ENCODE data around the gene SLC25A21. TPM values are rescaled to one million over a fixed set of nuclear protein-coding genes. Genes with fewer than 3 reads are reported as not detected.

The SLC25A21 gene
- total and polyA plus RNA-seq, 2 of the 13 experiments (the other 11 are each of a cell fraction or from before 2014, with no cell fraction given) = 1.9 to 2.9 TPM

- peak; percentile 83 for TF ChIP-seq HMGXB3 (CRISPR knock-in tag; IDR thresholded peaks at IDR 0.05; ENCODE audit: borderline replicate concordance)
- 0 out of 2 replicates have a peak, but pooled peaks have one; percentile 43 for TF ChIP-seq ATF6 (CRISPR knock-in tag; conservative IDR thresholded peaks at IDR 0.05)
- peak; percentile 35; the same call in 1 of the 2 replicates for TF ChIP-seq ZFP36L2 (CRISPR knock-in tag; IDR thresholded peaks at IDR 0.05)
- 0 out of 2 replicates have a peak, but pooled peaks have one; percentile 74 for TF ChIP-seq KLF11 (CRISPR knock-in tag; IDR thresholded peaks at IDR 0.05)
- peak; percentile 94 for TF ChIP-seq GATAD1 (CRISPR knock-in tag; IDR thresholded peaks at IDR 0.05)
- TF ChIP-seq ATF3 (CRISPR knock-in tag; IDR thresholded peaks at IDR 0.05) = peak; percentile 47
- TF ChIP-seq NCOR1 (IDR thresholded peaks at IDR 0.05; ENCODE audit: borderline replicate concordance, low read length) = no peak; the same call in 1 of the 2 replicates
- peak; percentile 96 for TF ChIP-seq PAWR (CRISPR knock-in tag; IDR thresholded peaks at IDR 0.05; ENCODE audit: borderline replicate concordance)
- TF ChIP-seq SCMH1 (CRISPR knock-in tag; IDR thresholded peaks at IDR 0.05; ENCODE audit: borderline replicate concordance) = no peak
- TF ChIP-seq BORCS8-MEF2B (CRISPR knock-in tag; IDR thresholded peaks at IDR 0.05) = peak; percentile 99
- peak; percentile 60 for TF ChIP-seq TEF (CRISPR knock-in tag; IDR thresholded peaks at IDR 0.05)
- TF ChIP-seq ETS1 (CRISPR knock-in tag; IDR thresholded peaks at IDR 0.05) = peak; percentile 97
- TF ChIP-seq RNF2 (conservative IDR thresholded peaks at IDR 0.05; ENCODE audit: low read depth) = peak; percentile 99
- TF ChIP-seq BRCA1 (CRISPR knock-in tag; IDR thresholded peaks at IDR 0.05) = peak; percentile 99
- peak; percentile 55; the same call in 1 of the 2 replicates for TF ChIP-seq ZBTB14 (CRISPR knock-in tag; IDR thresholded peaks at IDR 0.05)
- TF ChIP-seq BCL6 (CRISPR knock-in tag; IDR thresholded peaks at IDR 0.05) = peak; percentile 61
- peak; percentile 90; the same call in 1 of the 2 replicates for TF ChIP-seq ZNF614 (CRISPR knock-in tag; IDR thresholded peaks at IDR 0.05; ENCODE audit: borderline replicate concordance)
- TF ChIP-seq SNRNP70 (IDR thresholded peaks at IDR 0.05; ENCODE audit: low read depth, low read length) = no peak
- peak; percentile 94 for TF ChIP-seq RBFOX2 (IDR thresholded peaks at IDR 0.05; ENCODE audit: low read depth, low read length)
Observed at GRCh38 chr14:37172024-37172869, at the start of gene SLC25A21 (continued).
